Measurements from ENCODE around the gene ZNF133. TPM values are rescaled to one million over a fixed set of nuclear protein-coding genes. Genes with fewer than 3 reads are reported as not detected.

The ZNF133 gene
- polyA plus RNA-seq, 1 donor from 2014 or later, result 71.2 TPM

DNA sequence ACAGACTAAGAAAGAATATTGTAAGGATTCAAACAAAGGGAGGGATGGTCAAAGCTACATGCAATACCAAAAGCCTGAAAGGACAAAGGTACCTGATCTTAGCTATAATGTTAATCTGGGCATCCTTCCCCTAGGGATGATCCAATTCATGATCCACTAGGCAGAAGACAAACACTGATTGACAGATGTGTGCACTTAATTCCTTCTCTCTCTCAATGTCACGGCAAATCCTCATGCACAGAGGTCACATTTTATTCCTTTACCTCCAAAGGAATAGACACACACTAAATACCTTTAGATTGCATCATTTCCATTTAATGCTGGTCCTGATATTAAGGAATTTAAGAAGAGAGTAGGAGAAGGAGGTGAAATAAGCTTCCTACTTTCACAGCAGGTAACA is 73.4 kb downstream of the ZNF133 start:
- Histone ChIP-seq H3K9me2 (ENCODE audit: insufficient read depth, low read length) (no peaks in the 10 kb centered on the region), H4K20me1 (ENCODE audit: insufficient read depth) (no peaks in the 10 kb centered on the region), H3K9ac (ENCODE audit: low read length) (peak overlapping the region; percentile 11), H3F3A (ENCODE audit: insufficient read depth, low read length, poor library complexity, severe bottlenecking) (no peaks in the 10 kb centered on the region), H3K4me3 (ENCODE audit: low read length) (peak overlapping the region; percentile 12), H3K27ac (ENCODE audit: low read length) (peak overlapping the region; percentile 65), H3K4me2 (ENCODE audit: low read length) (peak overlapping the region; percentile 11), H3K9me3 (ENCODE audit: low read length) (no peaks in the 10 kb centered on the region), H3K79me2 (replicated peaks; ENCODE audit: insufficient read depth, low read length) (no peaks in the 10 kb centered on the region), H3K27me3 (ENCODE audit: insufficient read depth, low read depth, low read length) (no peaks in the 10 kb centered on the region), H3K36me3 (ENCODE audit: insufficient read depth, low read length) (no peaks in the 10 kb centered on the region), H2AFZ (ENCODE audit: low read depth, low read length) (no peak overlapping the region)
- peak; percentile 67 for TF ChIP-seq POLR2AphosphoS5 (IDR thresholded peaks at IDR 0.05)
- TF ChIP-seq RAD21 (conservative IDR thresholded peaks at IDR 0.05), result no peak
- peak; percentile 85 for TF ChIP-seq EP300 (conservative IDR thresholded peaks at IDR 0.05; ENCODE audit: poor library complexity, severe bottlenecking)
- TF ChIP-seq, protein P1, sequence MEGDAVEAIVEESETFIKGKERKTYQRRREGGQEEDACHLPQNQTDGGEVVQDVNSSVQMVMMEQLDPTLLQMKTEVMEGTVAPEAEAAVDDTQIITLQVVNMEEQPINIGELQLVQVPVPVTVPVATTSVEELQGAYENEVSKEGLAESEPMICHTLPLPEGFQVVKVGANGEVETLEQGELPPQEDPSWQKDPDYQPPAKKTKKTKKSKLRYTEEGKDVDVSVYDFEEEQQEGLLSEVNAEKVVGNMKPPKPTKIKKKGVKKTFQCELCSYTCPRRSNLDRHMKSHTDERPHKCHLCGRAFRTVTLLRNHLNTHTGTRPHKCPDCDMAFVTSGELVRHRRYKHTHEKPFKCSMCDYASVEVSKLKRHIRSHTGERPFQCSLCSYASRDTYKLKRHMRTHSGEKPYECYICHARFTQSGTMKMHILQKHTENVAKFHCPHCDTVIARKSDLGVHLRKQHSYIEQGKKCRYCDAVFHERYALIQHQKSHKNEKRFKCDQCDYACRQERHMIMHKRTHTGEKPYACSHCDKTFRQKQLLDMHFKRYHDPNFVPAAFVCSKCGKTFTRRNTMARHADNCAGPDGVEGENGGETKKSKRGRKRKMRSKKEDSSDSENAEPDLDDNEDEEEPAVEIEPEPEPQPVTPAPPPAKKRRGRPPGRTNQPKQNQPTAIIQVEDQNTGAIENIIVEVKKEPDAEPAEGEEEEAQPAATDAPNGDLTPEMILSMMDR (IDR thresholded peaks at IDR 0.05; ENCODE audit: poor library complexity, severe bottlenecking), result no peak

DNA sequence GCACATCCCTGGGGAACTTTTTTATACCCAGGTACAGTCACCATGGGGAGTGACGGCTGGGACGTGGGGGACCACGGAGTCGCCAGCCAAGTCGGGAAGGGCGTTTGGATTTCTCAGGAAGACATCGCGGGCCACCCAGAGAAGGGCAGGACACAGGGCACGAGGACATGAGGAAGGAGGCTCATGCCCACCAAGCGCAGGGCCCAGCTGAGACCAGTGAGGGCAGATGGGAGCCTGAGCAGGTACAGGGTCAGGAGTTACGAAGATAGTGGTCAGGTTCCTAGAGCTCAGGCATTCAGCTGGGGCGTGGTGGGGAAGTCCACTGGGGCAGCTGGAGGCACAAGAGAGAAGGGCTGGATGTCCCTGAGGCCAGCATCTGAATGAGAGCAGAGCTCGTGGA is 74.6 kb downstream of the ZNF133 start:
- H3K4me3 ChIP-seq (ENCODE audit: low read length), result no peak overlapping the region
- no peaks in the 10 kb centered on the region for H3K9me3 ChIP-seq (ENCODE audit: low read length)
- H3F3A ChIP-seq (ENCODE audit: insufficient read depth, low read length, poor library complexity, severe bottlenecking), result no peaks in the 10 kb centered on the region
- no peaks in the 10 kb centered on the region for H3K79me2 ChIP-seq (replicated peaks; ENCODE audit: insufficient read depth, low read length)
- H3K36me3 ChIP-seq (ENCODE audit: insufficient read depth, low read length), result no peaks in the 10 kb centered on the region
- H3K27ac ChIP-seq (ENCODE audit: low read length), result no peak overlapping the region
- H3K4me2 ChIP-seq (ENCODE audit: low read length), result no peak overlapping the region
- H3K9ac ChIP-seq (ENCODE audit: low read length), result no peak overlapping the region
- no peak overlapping the region for H2AFZ ChIP-seq (ENCODE audit: low read depth, low read length)
- no peaks in the 10 kb centered on the region for H4K20me1 ChIP-seq (ENCODE audit: insufficient read depth)
- TF ChIP-seq, protein P1 (IDR thresholded peaks at IDR 0.05; ENCODE audit: poor library complexity, severe bottlenecking), result no peak
- TF ChIP-seq POLR2AphosphoS5 (IDR thresholded peaks at IDR 0.05), result no peak
- TF ChIP-seq RAD21 (conservative IDR thresholded peaks at IDR 0.05), result no peak
- no peak for TF ChIP-seq SMC3 (conservative IDR thresholded peaks at IDR 0.05; ENCODE audit: poor library complexity)
- TF ChIP-seq TAF1 (IDR thresholded peaks at IDR 0.05; ENCODE audit: low read depth), result no peak
- no peak for TF ChIP-seq EZH2 (IDR thresholded peaks at IDR 0.05; ENCODE audit: borderline replicate concordance, insufficient read depth, low read length, poor library complexity, severe bottlenecking)
- TF ChIP-seq, protein P2, sequence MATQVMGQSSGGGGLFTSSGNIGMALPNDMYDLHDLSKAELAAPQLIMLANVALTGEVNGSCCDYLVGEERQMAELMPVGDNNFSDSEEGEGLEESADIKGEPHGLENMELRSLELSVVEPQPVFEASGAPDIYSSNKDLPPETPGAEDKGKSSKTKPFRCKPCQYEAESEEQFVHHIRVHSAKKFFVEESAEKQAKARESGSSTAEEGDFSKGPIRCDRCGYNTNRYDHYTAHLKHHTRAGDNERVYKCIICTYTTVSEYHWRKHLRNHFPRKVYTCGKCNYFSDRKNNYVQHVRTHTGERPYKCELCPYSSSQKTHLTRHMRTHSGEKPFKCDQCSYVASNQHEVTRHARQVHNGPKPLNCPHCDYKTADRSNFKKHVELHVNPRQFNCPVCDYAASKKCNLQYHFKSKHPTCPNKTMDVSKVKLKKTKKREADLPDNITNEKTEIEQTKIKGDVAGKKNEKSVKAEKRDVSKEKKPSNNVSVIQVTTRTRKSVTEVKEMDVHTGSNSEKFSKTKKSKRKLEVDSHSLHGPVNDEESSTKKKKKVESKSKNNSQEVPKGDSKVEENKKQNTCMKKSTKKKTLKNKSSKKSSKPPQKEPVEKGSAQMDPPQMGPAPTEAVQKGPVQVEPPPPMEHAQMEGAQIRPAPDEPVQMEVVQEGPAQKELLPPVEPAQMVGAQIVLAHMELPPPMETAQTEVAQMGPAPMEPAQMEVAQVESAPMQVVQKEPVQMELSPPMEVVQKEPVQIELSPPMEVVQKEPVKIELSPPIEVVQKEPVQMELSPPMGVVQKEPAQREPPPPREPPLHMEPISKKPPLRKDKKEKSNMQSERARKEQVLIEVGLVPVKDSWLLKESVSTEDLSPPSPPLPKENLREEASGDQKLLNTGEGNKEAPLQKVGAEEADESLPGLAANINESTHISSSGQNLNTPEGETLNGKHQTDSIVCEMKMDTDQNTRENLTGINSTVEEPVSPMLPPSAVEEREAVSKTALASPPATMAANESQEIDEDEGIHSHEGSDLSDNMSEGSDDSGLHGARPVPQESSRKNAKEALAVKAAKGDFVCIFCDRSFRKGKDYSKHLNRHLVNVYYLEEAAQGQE (IDR thresholded peaks at IDR 0.05; ENCODE audit: borderline replicate concordance), result no peak
- TF ChIP-seq EP300 (conservative IDR thresholded peaks at IDR 0.05; ENCODE audit: poor library complexity, severe bottlenecking), result no peak
- TF ChIP-seq MXI1 (conservative IDR thresholded peaks at IDR 0.05; ENCODE audit: poor library complexity, severe bottlenecking), result no peak
- no peaks in the 10 kb centered on the region for H3K27me3 ChIP-seq (ENCODE audit: insufficient read depth, low read depth, low read length)
- H3K9me2 ChIP-seq (ENCODE audit: insufficient read depth, low read length), result no peaks in the 10 kb centered on the region

Data from neural cell (in vitro differentiated cells).